Stimulated activated CD4-positive, alpha-beta T cell treated with anti-CD3 and anti-CD28 coated beads, Interleukin-4, amount 100 ng/mL, for 24 hours (primary cell): ENCODE data around the gene PMM2.
A peak's percentile ranks its signal among the peaks of the same experiment; 100 is the strongest.
"Not testable (repeated sequence)": the region's sequence is repeated elsewhere in the genome, so short reads cannot be mapped to it uniquely, and the experiment has no call there.

Experiments used
- DNase-seq: peaks from one replicate; pipeline ENCODE4 v3.0.0-alpha.2; 2020

The PMM2 gene

DNA sequence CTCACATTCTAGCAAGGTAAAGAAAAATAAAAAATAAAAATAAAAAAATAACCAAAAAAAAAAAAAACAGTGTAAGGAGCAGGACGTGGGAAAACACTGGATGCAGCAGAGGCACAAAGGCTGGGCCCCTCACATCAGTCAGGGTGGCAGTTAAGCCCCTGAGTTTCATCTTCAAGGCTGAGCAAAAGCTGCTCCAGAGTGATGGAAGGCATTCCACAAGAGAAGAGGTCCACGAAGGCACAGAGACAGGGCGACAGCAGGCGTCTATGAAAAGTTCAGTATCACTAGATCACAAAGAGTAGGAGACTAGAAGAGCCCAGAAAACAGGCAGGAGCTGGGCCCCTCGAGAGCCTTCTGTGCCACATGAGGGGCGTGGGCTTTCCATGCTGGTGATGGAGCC lies 12.2 kb upstream of the PMM2 start:
- DNase-seq = no peak

DNA sequence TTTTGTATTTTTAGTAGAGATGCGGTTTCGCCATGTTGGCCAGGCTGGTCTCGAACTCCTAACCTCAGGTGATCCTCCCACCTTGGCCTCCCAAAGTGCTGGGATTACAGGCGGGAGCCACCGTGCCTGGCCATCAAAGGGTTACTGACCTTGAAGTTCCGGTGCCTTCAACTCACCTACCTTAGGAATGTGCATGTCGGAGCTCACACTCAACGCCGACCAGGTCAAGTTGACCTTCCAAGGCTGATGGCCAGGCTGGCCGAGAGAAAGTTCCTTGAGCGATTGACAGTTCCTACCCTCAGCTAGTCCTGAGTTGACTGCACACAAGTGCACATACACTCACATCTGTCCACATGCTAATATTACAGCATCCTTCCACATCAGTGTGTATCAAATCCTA lies 11.3 kb upstream of the PMM2 start:
- DNase-seq = not testable (repeated sequence)

DNA sequence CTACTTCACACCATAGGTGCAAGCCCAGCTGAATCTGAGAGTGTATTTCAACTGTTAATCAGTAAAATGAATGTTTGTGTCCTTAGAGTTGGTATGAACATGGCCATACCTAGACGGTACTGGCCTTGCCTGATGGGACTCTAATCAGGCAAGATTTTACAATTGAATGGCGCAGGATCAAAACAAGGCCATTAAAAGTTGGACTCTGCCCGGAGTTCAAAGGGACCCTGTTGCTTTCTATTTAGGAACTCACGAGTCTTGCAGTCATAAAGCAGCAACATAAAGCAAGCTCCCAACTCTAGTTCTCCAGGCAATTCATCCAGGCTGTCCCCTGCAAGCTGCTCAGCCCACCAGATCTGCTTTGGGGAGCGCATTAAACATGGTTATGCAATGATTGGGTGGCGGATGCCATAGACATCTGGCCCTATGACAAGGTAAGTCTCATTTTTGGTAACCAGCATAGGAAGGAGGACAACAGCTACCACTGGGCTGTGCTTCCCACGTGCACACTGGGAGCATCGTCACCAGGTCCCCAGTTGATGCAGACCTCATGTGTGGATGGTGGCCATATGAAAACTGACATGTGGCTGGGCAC lies 9.0 kb upstream of the PMM2 start:
- DNase-seq = no peak

DNA sequence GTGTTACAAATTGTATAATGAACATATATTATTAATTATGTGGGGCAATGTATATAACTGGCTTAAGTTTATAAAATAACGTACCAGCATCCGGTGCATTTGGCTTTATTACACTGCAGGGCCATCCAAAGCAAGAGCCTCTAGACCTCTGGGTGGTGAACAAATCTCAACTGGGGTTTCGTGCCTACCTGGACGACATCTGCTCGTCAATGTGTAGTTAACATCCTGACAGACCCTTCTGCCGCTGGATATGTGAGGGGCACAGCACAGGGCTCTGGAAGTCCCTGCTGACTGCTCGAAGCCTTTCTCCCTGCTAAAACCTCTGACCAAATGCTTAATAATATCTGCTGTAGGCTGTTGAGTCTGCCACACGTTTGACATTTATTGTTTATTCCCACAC lies 2.5 kb upstream of the PMM2 start:
- no peak for DNase-seq

DNA sequence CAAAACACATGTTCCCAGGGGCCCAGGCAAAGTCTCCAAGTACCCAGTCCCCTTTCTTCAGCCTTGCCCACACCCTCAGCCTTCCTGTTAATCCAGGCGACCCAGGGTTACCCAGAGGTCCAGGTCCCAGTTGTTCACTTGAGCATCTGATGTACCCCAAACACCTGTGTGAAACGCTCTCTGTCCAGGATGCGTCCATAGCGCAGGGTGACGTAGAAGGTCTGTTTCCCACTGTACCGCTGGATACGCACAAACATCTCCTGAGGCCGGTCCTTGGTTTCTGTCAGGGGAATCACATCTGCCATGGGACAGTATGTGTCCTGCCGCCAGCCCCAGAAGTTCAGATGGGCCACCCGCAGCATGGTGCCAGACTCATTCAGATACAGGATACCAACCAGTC lies 1.8 kb upstream of the PMM2 start:
- DNase-seq = no peak

DNA sequence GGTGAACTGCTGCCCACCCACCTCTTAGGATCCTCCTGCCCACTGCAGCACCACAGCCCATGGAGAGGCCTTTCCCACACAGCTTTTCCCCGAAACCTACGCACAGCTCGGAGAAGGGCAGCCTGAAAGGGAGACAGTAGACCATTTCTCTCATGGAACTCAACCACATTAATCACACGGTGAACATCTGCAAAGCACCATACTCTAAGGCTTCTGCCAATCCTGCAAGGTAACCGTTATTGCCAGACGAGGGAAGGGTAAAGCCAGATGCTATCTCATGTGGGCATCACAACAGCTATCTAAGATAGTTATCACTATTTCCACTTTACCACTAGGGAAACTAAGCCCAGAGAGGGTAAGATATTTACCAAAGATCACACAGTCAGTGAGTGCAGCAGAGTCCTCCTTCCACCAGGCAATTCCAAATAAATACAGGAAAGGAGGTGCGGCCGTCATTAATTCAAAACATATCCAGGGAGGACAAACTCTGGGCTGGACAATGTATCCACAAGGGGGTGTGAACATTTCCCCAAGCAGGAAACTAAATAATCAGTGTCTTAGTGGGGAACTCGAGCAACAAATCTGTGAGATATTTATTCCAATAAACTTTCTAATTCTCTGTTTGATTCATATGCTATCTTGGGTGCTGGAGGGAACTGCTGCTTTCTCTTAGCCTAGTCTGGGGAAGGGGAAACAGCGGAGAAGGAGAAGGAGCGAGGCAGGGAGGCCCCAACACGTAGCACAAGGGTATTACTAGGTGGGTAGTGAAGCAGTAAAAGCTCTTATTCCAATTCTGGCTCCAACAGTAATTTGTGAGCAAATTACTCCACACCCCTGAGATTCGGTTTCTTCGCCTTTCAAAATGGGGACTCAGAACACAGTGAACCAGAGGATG lies 923 bp upstream of the PMM2 start:
- no peak for DNase-seq

DNA sequence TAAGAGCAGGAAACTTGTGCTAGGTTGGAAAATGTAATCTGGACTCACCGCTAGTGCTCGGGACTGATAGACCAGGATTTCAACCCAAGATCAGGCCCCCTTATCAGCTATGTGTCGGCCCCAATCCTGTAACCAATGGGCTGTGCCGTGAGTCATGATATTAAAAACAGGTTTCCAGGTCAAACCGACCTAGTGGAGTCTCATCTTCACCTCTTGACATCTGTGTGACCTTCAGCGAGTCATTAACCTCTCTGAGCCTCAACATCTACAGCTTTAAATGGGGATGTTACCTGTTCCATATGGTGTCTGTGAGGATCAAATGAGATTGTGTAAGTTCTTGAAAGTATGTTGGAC lies 512 bp downstream of the PMM2 start:
- DNase-seq = peak; percentile 37

DNA sequence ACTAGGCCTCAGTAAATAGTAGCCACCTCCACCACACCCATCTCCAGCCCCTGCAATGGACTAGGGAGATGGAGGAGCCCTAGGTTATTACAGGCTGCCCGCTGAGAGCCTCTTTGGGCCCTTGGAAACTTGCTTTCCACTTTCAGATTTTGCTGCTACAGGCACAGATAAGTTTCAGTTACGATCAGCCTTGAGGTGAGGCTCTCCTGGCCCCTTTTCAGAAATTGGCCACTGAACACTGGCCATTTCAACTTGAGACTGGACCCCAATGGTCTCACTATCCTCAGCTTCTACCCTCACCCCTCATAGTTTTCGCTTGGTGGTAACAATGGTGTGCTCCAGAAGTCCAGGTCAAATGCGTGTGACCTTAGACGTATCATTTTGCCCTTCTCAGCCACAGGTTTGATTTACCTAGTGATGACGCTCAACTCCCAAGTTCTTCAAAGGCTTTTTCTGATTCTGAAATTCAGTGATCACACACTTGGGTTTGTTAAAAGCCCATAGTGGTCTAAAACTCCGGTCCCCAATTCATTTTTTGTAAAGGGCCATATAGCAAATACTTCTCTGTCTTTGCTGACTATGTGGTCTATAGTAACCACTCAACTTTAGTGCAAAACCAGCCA lies 1.0 kb downstream of the PMM2 start:
- DNase-seq = no peak

DNA sequence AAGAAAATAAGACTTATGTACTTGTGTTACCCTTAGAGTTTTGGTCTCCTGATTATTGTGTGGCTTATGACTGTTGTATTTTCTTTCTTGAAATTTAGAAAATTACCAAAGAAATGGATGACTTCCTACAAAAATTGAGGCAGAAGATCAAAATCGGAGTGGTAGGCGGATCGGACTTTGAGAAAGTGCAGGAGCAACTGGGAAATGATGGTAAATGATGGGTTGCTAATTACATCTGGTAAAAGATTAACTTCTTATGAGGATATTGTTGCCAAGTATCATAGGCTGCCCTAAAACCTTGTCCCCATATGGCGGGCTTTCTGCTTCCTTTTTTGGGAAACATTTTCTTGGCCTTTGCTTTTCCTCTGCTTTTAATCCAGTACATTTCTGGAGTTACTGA lies 4.1 kb downstream of the PMM2 start:
- no peak for DNase-seq

DNA sequence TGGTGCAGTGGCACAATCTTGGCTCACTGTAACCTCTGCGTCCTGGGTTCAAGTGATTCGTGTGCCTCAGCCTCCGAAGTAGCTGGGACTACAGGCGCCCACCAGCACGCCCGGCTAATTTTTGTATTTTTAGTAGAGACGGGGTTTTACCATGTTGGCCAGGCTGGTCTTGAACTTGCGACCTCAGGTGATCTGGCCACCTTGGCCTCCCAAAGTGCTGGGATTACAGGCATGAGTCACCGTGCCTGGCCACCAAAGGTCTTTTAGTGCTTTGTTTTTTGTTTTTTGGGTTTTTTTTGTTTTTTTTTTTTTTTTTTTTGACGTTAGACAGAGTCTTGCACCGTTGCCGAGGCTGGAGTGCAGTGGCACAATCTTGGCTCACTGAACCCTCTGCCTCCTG lies 6.1 kb downstream of the PMM2 start:
- not testable (repeated sequence) for DNase-seq

DNA sequence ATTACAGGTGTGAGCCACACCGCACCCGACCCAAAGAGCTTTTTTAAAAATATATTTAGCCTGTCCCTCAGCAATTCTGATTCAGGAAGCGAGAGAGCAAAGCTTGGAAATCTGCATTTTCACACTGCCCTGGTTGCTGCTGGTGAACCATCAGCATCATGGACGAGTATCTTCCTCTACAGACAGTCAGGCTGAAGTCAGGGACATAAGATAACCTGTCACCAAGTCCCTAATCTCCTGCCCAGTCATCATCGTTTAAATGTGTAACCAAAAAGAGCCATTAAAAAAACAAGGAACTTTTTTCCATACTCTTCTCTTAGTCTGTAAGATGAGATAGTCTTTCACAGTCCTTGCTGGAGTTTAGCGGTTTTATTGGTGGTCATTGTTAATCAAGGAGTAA lies 6.7 kb downstream of the PMM2 start:
- no peak for DNase-seq

DNA sequence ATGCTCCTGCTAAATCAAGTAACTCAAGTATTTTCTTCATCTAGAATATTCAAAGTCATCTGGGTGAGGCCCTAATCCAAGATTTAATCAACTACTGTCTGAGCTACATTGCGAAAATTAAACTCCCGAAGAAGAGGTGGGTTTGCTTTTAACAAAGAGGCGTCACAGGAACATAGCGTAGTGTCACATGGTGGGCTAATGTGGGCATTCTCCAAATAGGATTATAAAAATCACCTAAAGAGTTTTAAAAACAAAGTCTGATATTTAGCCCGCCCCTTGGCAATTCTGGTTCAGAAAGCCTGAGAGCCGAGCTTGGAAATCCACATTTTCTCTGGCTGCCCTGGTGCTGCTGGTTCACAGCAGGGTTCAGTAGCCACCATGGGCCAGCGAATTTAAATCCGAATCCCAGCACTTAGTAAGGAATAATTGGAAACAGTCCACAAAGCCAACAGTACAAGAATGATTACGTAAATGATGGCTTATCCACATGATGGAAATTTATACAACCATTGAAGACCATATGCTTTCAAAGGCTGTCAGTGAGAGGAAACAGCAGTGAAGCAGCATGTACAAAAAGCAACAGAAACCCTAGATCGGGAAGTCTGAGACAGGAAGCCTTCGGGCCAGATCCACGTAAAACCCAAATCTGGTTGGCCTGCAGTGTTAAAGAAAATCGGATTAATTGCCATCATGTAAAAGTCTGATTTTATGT lies 8.8 kb downstream of the PMM2 start:
- no peak for DNase-seq

DNA sequence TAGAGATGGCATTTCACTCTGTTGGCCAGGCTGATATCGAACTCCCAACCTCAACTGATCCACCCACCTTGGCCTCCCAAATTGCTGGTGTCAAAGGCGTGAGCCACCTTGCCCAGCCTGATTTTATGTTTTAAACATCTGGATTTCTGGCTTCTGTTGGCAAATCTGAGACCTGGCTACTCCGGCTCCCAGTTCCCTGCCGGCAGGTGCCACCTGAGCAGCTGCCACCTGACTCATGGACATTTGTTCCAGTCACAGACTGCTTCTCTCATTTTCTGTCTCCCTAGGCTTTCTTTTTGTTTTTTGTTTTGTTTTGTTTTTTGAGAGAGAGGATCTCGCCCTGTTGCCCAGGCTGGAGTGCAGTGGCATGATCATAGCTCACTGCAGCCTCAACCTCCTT lies 9.6 kb downstream of the PMM2 start:
- no peak for DNase-seq

DNA sequence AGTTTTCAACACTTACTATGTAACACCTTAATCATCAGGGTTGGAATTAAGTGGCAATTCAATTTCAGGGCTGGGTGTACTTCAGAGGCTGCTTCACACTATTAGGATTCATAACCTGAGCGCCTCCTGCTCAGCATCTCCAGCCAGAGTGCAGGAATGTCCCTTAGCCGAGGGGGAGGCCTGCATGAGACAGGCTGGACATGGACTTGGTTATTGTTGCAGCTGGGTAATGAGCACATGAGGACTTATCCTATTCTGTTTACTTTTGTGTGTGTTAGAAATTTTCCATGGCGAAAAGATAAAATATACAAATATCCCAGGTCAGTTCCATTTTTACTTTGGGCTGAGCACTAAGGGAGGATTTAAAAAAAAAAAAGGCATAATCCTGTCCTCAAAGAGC lies 10.4 kb downstream of the PMM2 start:
- DNase-seq = no peak

DNA sequence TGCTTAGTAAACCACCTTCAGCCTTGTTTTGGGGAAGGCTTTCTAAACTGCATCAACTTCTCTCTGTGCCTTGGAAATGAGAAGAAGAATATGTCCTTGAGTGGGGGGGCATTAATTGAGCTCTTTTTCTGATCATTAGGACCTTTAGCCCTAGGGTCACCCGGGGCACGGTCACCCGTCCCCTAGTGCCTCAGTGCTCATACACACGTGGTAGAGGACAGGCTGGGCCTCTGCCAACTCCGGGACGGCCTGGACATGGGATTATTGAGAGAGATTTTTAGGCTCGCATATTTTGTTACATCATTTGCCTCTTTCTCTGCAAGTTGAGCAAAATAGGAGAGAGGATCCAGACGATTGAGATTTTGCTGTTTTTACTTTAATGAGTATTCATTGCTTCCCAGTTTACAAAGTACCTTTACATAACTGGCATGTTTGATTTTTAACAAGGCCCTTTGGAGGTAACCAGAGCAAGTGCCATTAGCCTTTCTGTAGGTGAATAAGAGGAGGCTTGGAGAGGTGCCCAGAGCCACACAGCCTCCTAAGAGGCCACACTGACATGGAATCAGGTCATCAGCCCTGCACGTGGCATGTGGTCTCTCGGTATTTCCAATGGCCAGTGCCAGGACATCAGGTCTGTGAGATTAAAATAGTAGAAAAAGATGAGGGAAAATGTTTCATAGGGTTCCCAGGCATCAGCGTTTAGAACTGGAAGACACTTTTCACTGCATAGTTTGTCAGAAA lies 11.1 kb downstream of the PMM2 start:
- no peak for DNase-seq

DNA sequence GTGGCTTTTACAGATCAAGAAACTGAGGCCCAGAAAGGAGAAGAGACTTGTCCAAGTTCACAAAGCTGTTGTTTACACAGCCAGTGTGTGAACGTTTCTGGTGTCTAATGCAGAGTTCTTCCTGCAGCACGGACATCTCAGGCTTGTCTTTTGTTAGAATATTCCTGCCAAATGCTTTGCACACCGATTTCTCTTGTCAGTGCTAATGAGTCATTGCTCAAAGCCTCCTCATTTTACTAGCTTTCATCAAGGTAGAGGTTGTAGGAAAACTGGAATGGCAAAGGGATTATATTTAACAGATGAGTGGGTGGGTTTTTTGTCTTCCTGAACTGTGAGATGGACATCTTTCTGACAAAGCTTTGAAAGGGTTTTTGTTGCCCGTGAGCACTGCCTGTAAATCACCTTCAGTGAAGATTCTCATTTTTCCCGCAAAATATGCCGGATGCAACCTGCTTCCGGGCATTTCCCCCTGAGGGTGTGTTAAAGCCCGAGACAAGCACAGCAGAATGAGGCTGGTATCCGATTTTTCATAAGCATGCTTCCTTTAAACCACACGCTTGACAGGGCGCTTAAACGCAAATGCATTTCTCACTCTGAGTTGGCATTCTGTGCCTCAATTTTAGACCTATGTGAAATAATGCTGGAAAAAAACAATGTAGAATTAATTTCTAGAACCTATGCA lies 14.7 kb downstream of the PMM2 start:
- no peak for DNase-seq

DNA sequence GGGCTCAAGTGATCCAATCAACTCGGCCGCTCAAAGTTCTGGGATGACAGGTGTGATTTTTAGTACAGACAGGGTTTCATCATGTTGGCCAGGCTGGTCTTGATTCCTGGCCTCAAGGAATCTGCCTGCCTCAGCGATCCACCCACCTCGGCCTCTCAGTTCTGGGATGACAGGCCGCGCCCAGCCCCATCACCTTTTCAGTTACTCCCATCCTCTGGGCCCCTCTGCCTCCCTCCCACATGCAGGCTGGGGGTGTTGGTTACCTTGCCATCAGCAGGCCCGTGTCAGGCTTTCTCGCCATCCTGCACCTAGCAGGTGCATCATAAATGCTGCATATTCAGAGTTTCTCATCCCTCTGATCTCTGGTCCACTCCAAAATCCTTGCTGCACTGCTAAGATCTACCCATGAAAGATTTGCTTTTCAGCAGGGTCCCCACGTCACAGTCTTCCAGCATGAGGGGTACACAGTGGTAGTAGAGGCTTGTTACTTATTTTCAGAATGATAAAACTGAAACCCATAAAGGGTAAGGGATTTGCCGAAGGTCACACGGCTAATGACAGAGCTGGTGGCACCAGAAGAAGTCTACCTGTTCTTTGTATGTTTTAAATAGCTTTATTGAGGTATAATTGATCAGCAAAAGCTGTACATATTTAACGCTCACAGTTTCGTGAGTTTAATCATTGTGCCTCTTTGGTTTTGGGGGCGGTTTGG lies 16.6 kb downstream of the PMM2 start:
- DNase-seq = no peak

DNA sequence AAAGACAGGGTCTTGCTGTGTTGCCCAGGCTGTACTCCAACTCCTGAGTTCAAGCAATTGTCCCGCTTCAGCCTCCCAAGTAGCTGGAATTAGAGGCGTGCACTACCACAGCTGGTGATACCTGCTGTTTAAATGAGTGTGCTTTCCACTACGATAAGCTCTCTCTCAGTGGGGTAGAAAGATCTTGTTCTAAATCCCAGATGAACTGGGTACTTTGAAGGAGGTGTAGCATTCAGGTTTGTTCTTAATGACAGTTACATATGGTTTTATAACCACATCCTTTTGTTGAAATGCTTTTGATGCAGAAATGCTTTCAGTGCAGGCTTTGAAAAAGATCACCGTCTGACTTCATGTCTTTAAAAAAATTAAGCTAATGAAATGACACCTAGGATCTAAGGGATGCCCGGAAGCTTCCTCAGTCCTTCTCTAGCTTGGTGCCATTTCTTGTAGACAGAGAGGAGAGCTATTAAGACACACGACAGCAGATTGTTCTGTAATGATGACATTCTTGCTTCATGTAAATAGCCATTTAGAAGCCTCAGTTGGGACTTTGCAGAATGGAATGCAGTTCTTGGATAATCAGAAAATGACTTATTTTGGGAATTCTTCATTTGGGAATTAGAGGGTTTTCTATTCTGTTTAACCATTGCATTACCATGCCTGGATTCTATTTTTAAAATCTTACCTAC lies 19.5 kb downstream of the PMM2 start:
- no peak for DNase-seq

DNA sequence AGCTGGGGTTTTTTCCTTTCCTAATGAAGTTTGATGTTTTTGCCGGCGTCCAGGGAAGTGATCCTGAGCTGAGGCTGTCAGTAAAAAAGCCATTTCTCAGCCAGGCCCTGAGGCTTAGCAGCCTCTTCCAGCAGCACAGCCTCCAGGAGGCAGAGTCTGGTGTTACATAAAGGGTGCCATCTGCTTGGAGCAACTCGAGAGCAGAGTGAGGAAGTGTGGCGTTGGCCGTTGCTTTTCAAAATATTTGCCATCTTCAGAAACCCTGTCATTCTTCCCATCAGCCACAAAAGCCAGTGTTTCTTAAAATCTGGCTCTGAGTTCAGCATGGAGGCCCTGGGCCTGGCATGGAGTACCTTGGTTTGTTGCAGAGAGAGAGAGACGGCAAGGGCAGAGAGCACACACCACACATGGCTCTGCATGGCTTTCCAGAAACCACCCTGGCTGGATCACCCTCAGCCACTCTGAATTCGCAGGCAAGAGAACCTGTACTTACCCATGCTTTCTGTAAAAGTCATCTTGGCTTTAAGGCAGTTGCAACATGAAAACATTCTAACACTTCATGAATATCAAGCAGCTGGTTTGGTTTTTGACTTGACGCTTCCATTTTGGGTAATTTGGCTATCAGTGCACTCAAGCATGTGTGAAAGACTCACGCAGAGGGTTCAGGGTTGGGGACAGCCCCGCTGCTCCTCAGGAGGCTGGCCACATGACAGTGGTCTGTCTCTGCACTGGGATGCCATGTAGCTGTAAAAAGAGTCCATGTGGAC lies 21.0 kb downstream of the PMM2 start:
- no peak for DNase-seq

DNA sequence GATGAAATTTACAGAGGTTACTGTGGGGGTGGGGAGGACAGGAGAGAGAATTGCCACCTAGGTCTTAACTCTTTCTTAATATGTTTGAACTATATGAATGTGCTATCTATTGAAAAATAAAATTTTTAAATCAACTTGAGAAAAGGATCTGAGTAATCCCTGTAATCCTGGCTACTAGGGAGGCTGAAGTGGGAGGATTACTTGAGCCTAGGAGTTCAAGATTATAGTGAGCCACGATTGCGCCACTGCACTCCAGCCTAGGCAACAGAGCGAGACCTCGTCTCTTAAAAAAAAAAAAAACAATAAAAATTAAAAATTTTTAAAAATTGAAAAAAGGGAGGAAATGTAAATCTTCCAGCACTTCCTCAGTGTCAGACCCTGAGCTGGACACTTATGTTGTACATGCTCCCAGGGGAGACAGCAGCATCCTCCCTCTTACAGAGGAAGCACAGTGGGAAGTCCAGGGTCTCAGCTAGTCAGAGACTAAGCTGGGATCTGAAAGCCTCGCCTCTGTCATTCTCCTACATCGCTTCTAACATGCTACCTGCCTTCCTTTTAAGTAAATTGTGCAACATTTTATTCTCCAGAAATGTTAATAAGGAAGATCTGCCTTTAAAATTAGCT lies 21.9 kb downstream of the PMM2 start:
- DNase-seq = no peak
